WI38 (cell line): ENCODE data around the gene MEF2C.

Experiments
- H3K4me3 ChIP-seq: 2 replicates; pipeline ENCODE4 v1.5.1; 2011; ENCODE audit warnings: low read depth, mild to moderate bottlenecking, control low read depth, low read length
- TF ChIP-seq, protein P1 (sequence below): IDR thresholded peaks from 2 replicates; pipeline ENCODE4 v1.5.1; 2012; ENCODE audit warnings: low read depth, mild to moderate bottlenecking, control low read depth, low read length

Gene MEF2C

DNA sequence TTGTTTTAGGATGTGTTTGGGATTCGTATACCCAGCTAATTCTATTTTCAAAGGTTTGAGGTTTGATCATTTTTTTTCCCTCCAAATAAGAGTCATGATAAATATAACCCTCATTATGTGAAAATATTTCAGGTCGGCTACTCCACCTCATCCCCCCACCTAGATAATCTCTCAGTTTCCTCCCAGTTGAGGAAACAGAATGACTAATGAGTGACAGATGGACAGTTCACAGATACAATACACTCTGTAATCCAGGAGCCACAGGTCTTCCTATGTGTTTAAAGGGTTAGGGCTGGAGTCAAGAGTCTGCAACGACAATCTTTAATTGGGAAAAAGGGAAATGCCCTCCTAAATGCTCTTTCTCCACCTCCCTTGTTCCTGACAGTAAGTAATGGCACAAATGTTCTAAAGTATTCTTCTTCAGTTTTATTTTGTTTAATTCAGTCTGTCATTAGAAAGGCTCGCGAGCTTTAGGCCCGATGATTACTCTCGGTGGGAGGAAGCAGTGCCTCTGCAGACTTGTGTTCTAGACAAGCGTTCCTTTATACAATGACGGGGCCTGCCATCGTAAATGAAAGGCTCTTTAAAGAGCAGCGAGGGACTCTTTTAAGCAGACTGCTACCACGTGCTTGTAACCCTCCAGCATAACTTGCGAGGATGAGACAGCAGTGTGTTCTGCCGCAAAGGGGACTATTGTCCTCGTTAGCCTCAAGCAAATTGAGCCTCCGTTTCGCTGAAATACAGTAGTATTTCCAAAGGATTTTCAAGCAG lies 69.0 kb downstream of the MEF2C start:
- TF ChIP-seq, protein P1, sequence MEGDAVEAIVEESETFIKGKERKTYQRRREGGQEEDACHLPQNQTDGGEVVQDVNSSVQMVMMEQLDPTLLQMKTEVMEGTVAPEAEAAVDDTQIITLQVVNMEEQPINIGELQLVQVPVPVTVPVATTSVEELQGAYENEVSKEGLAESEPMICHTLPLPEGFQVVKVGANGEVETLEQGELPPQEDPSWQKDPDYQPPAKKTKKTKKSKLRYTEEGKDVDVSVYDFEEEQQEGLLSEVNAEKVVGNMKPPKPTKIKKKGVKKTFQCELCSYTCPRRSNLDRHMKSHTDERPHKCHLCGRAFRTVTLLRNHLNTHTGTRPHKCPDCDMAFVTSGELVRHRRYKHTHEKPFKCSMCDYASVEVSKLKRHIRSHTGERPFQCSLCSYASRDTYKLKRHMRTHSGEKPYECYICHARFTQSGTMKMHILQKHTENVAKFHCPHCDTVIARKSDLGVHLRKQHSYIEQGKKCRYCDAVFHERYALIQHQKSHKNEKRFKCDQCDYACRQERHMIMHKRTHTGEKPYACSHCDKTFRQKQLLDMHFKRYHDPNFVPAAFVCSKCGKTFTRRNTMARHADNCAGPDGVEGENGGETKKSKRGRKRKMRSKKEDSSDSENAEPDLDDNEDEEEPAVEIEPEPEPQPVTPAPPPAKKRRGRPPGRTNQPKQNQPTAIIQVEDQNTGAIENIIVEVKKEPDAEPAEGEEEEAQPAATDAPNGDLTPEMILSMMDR: no peak

DNA sequence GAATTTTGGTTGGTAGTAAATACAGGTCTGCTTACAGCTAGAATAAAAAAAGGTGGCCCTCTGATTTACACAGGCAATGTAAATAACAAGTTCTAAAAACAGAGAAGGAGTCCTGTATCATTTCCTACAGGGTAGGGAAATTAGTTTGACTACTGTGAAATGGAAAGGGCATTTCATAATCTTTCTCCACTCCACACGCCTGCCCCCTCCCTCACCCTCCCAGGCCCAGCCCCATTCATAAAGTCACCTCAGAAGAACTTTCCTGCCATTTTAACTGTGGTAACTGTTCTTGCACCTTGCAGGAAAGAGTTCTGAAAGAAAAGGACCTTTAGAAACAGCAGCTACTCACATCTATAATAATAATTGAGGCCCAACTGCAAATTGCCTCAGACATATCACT lies 69.7 kb downstream of the MEF2C start:
- no peak overlapping the region for H3K4me3 ChIP-seq
- TF ChIP-seq, protein P1: no peak

More for the DNA sequence above, 69.0 kb downstream of the MEF2C start:
- no peak overlapping the region for H3K4me3 ChIP-seq

DNA sequence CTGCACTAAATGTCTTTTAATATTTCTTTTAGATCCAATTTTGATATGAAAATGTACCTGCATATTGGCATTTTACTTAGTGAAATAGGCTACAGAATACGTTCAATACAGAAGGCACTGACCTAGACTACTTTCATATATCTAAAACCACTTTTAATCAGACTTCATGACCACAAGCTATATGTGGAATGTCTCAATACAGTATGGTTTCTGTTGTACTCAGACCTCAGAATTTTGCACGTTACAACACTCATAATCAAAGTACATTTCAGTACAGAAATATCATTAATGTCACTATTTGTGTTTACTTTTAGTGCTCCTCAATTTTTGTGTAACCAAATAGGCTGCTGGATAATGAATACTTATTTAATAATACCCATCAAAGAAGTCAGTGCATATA lies 74.8 kb downstream of the MEF2C start:
- no peak overlapping the region for H3K4me3 ChIP-seq
- TF ChIP-seq, protein P1: no peak

DNA sequence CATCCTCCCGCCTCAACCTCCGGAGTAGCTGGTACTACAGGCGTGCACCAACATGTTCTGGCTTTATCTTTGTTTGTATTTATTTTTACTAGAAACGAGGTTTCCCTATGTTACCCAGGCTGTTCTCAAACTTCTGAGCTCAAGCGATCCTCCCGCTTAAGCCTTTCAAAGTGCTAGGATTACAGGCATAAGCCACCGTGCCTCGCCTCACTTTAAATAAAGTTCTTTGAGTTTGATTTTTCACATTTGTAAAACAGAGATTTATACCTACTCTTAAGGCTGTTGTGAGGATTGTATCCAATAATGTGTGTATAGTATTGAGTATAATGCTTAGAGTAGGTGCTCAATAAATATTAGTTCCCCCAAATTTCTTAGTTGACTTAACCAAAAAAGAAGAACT lies 75.7 kb downstream of the MEF2C start:
- H3K4me3 ChIP-seq: no peak overlapping the region
- TF ChIP-seq, protein P1: no peak

DNA sequence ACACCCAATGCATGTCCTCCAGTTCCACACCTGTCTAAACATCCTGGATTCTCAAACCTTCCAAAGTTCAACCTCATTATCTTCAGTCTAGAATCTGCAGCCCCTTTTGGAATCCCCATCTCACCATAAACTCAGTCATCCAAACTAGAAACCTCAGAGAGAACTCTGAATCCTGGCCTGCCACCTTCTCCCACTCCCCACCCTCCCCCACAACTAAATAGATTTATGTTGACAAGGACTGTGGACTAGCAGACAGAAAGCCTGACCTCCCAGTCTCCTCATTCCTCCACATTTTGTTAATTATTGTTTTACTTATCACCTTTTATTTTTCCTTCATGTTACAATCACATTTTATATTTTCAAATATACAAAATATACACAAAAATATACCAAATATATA lies 76.6 kb downstream of the MEF2C start:
- TF ChIP-seq, protein P1: no peak
- no peak overlapping the region for H3K4me3 ChIP-seq

DNA sequence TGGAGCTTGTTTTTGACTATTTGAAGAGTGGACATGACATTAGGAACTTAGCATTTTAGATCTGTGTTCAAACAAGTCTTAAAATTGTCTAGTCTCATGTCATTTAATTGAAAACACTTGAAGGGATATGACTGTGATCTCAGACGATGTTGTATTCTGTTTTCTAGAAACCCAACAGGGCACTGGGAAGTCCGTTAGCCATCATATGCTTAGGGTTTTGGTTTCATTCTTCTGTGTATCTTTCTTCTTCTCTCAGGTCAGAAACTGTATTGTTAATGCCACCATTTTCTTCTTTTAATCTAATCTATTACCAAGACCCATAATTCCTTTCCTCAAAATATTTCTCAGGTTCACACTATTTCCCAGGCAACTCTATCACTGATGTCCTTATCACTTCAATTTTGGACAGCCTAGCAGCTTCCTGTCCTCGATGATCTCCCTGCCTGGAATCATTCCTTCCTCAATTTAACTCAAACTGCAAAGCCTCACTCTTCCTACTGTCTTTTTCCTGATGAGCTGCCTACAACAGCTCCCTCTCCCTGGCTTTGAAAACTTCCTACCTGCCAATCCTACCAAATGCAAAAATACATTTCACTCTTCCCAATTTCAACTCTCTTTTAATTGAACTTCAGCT lies 77.7 kb downstream of the MEF2C start:
- TF ChIP-seq, protein P1: no peak
- no peak overlapping the region for H3K4me3 ChIP-seq

DNA sequence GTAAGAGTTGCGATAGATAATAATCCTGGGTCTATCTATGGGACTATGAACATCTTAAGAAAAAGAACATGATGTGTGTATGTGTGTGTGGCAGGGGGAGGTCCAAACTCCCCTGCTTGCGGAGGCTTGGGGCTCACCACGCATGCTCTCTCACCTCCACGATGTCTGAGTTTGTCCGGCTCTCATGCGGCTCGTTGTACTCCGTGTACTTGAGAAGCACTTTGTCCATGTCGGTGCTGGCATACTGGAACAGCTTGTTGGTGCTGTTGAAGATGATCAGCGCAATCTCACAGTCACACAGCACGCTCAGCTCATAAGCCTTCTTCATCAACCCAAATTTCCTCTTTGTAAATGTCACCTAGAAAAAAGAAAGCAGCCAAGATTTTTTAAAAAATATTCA lies 78.5 kb downstream of the MEF2C start:
- TF ChIP-seq, protein P1: no peak
- H3K4me3 ChIP-seq: no peak overlapping the region
